CD1c-positive myeloid dendritic cell (primary cell): ENCODE data around the gene TTC24.

Source experiments
- DNase-seq: peaks from one replicate; pipeline ENCODE4 v3.0.0-alpha.2; 2016; ENCODE audit errors: extremely low spot score

Gene TTC24

DNA sequence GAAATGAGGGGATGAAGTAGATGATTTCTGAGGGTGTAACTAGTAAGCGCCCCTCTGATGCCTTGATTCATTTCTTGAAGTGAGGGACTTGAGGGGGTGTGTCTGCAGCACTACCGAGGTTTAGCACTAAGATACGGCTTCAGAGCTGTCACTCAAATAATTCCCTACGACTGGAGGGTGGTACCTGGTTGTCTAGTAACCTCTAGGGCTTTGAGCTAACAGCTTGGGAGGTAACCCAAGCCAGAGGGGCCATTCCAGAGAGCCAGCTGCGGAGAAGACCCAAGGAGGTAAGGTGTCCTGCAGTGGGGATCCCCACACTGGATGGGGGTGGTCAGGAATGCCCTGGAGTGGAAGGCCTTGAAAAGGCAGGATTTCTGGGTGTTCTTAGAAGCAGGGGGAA lies at the start of gene TTC24:
TSS of gene TTC24 (plus strand) at position 252 of the 400 bp plus-strand sequence. CDS start 1,642 bp downstream, outside the sequence.
- DNase-seq = no peak

DNA sequence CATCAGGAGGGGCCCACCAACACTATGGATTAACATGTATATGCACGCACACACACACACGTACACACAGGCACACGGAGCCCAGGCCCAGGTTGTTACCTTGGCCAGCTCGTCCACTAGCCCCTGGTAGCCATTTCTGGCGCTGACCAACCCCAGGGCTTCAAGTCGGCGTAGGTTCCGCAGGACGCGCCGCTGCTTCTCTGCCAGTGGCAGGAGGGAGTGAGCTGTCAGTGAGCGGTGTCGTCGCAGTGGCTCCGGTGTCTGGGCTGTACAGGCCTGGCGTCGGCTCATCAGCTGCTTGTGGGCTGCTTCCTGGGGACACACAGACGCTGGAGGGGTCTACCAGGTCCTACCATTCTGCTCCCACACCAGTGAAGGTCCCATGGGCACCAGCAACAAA lies 49.5 kb upstream of the TTC24 start:
- no peak for DNase-seq

DNA sequence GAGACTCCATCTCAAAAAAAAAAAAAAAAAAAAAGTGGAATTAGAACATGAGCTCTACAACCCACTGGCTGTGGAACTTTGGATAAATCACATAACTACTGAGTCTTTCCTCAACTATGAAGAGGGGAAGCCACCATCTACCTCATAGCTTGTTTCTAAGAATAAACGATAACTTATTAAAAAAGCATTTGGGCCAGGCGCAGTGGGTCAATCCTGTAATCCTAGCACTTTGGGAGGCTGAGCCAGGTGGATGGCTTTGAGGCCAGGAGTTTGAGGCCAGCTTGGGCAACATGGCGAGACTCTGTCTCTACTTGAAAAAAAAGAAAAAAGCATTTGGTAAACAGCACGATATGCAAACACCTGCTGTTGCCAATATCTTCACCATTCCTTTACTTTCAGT lies 47.1 kb upstream of the TTC24 start:
- DNase-seq = no peak

DNA sequence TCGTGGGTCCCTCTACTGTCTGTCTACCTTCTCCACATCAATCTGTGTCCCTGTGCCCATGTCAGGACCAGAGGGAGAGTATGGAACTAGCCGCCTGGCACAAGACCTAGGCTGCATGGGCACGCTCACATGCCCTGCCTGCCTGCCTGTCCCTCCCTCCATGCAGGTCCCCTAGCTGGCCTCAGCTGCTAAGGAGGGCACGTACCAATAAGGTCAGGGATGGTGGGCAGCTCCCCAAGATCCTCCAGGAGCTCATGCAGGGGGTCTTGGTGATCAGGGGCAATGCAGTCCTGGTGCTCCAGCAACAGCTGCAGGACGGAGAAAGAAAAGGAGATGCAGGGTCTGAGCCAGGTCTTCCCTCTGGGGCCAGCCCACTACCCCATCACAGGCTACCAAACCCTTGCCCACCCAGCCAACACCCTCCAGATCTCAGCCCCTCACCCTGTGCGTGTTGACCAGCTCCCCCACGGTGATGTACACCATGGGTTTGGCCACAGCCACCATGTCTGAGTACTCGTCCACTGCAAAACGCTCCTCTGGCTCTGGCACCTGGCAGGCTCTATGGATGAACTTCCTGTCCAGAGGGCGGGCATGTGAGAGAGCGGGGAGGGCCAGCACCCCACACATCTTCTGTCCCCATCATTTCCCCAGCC lies 45.8 kb upstream of the TTC24 start:
- no peak for DNase-seq

DNA sequence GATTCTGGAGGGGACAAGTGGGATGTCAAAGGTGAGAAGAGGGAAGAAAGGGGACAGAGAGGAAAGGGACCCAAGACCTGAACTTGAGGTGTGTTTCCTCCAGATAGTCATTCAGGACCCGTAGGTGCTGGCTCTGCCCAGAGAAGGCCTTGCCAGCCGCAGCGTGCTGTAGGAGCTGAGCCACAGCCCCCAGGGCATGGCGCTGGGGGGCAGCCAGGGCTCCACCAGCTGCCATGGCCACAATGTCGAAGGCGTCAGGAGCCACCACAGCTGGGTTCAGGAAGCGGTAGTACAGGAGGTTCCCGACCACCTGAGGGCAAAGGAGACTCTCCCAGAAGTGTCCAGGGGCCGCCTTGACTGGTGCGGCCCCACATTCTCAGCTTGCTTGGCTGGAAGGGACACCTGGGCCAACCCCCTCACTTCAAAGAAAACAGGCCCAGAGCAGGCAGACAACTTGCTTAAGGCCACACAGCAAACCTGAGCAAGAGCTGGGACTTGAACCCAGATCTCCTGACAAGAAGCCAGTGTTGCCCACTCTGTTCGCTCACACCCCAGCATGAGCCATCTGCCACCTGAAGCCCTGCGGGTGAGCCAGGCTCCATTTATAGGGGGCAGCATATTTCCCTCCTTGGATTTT lies 45.0 kb upstream of the TTC24 start:
- DNase-seq = no peak

DNA sequence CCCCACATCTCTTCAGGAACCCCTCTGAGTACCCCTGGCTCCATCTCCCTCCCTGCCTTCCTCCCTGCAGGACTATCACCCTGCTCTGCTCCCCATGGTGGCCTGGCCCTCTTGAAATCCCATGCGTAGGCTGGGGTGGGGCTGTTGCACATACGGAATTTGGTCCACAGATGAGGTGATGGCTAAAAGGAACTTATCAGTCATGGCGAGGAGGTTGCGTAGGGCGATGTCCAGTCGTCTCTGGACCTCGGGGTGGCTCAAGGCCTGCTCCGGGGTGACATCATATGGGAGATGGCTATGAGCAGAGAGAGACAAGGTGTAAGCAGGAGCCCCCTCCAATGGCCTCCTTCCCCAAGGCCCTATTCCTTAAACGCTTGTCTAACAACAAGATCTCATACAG lies 42.5 kb upstream of the TTC24 start:
- no peak for DNase-seq

DNA sequence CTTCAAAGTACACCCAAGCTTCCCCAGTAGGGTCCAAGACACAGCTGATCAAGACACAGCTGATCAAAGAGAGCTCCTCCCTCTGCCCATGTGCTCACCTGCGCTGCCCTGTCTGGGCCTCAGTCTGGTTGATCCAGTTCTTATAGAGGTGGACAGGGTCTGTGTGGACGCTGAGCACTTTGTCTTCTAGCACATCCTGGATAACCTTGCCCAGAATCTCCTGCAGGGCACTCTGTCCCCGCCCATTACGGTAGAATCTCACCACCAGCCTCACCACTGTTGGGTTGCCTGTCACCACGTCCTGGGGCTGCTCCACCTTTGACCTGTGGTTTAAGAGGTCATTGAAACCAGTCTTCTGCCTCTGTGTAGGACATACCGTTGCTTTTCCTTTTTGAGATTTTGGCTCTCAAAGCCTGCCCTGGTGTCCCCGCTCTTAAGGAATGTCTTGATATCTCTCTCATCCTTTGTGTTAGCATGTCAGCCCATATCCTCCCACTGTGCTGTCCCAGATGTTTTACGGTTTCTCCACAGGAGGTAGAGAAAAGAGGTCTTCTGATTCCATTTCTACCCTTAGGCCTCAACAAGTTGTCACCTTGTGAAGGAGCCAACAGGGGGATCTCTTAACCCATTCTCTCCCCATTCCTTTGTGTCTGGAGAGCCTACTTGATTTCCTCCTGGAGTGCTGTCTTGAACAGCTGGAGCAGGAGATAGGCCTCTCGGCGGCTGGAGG lies 40.6 kb upstream of the TTC24 start:
- DNase-seq = no peak

DNA sequence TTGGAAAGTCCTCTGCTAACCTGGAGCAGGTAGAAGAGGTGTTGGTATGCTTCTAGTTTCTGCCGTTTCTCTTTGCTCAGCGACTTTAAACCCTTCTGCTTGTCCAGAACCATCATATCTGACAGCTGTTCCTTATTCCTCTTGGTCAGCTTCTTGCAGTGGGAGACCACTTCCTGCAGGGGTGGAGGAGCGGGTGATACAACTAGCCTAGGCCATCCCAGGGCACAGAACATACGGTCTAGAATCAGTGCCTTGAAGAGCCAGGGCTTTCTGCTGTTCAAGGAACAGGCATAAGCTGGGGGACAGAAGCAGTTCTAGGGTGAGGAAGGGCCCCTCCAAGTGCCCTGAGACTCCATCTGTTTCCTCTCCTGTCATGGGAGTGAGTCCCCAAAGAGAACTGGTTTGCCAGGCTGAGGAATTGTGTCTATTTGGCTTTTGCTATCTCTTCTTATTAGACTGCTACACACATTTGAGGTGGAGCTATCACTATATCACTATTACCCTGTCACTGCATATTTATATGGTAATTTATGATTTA lies 39.6 kb upstream of the TTC24 start:
- DNase-seq = peak; percentile 34

DNA sequence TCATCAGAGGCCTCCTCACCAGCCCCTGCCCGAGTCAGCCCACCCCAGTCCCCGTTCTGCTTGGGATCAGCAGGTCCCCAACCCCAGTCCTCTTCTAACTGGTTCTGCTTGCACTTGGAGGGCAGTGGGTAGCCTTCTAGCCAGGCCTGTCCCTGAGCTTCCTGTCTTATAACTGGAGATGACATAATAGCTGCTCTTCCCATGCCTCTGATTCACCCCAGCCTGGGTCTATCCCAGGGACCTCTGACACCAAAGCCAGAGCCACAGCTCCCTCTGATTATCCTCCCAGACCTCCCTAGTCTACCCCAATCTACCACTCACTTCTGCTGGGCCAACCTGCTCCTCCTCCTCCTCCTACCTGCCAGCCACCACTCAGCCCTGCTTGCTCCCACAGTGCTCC lies 38.6 kb upstream of the TTC24 start:
- DNase-seq = peak; percentile 53

DNA sequence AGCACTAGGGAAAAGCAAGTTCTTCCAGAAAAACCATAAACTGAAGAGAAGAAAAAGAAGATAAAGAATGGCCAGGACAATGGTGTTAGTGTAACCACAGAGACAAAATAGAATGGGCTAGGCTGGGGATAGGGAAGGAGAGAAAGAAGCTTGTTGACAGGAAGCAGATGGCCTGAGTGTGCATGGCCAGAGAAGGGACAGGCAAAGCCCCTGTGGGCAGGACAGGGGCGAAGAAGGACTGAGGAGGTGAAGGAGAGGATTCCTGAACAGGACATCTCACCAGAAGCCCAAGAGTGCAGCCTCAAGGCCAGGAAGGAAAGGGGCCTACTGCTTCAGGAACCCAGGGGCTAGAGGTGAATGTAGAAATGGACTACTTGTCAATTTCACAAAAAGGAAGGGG lies 36.5 kb upstream of the TTC24 start:
- DNase-seq = no peak

DNA sequence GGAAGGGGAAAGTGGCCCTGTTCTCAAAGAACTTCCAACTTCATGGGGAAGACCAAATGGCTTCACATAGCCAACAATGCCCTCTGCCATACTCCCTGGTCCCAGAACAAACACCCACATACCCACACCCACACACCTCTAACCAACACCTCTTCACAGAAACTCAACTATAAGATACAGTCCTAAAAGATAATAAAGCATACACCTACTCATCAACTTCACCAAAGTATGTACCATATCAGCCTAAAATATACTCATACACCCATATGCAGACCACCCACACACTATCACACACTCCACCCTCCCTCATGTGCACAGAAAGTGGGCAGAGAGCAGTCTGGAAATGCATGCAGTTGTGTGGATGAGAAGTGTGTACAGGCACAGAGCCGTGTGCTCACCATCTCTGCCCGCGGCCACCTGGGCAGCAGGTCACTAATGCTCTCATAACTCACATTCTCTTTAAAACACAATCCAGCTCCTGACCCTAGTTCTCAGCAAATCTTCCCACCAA lies 34.9 kb upstream of the TTC24 start:
- DNase-seq = no peak

DNA sequence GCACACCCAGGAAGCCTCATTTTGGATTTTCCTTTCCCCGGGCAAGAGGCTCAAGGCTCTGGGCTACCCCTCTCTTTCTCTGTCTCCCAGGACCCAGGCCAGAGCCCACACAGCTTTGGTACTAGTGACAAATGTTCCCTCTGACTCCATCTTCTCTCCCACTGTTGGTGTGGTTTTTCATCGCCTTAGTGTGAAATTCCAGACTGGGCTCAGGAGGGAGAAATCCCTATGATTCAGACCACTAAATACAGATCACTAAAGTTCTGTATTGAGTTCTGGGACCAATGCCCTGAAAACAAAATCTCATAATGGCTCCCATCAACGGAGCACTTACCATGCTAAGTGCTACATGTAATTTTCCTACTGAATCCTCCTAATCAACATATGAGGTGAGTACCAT lies 33.3 kb upstream of the TTC24 start:
- DNase-seq = no peak

DNA sequence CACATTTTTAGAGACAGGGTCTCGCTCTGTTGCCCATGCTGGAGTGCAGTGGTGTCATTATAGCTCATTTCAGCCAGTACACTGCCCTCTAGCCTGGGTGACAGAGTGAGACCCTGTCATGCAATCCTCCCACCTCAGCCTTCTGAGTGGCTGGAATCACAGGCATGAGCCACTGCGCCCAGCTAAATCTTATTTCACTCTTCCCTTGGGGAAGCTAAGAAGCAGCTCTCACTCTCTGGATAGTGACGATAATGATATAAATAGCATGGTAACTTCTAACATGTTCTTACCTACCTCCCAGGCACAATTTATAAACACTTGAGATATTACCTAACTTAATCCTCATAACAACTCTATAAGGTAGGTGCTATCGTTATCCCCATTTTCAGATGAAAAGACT lies 32.1 kb upstream of the TTC24 start:
- no peak for DNase-seq

DNA sequence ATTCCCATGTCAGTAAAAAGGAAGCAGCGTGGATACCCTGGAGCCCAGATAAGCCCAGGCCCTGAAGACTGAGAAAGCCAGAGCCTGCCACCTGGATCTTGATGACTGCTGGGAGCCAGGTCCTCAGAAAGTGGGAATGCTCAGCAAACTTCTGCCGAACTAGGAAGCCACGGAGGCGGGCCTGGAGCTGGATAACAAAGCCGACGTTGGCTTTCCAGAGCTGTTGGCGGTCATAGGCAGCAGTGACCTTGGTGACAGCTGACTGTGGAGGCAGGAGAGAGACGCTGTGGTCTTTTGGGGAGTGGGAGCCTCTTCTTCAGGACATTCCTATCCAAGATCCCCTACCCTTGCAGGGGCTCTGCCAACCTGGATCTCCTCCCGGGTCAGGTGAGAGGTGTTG lies 31.5 kb upstream of the TTC24 start:
- no peak for DNase-seq

DNA sequence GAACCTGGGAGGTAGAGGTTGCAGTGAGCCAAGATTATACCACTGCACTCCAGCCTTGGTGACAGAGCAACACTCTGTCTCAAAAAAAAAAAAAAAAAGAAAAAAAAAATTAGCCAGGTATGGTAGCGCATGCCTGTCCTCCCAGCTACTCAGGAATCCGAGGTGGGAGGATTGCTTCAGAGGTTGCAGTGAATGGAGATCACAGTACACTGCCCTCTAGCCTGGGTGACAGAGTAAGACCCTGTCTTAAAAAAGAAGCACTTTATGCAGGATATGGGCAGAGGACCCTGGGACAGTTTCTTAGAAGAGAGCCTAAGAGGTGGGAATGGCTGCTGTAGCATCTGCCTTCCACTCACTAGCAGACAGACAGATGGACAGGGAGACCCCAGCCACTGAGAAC lies 30.1 kb upstream of the TTC24 start:
- DNase-seq = no peak

DNA sequence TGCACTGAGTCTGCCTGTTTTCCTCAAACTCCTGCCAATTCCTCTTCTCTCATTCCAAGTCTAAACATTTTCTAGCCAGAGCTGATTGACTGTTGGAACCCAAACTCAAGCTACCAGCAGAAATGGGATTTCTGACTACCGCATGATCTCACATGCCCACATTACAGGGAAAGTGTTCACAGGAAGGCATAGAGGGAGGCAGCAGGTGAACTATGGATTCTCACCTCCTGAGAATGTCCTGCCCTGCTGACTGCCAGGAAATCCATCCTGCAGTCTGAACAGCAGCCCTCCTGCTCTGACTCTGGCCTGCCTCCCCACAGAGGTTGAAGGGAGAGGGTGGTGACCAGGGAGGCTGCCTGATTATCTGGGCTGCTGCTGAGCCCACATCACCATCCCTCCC lies 29.7 kb upstream of the TTC24 start:
- DNase-seq = no peak

DNA sequence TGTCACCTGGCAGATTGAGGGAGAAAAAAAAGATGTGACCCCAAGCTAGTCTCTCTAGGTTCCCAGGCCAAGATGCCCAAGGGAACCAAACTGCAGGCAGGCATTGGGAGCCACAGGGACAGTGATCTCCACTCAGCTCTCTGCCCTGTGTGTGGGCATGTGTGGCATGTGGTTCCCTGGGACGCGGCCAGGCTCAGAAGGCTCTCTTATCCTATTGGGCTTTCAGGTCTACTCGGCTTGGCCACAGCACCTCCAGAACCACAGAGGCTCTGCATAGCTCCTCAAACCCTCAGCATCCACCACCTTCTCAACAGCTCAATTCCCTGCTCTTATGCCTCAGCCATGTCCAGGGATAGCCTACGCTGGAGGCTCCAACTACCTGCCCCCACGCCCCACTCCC lies 29.2 kb upstream of the TTC24 start:
- DNase-seq = no peak

DNA sequence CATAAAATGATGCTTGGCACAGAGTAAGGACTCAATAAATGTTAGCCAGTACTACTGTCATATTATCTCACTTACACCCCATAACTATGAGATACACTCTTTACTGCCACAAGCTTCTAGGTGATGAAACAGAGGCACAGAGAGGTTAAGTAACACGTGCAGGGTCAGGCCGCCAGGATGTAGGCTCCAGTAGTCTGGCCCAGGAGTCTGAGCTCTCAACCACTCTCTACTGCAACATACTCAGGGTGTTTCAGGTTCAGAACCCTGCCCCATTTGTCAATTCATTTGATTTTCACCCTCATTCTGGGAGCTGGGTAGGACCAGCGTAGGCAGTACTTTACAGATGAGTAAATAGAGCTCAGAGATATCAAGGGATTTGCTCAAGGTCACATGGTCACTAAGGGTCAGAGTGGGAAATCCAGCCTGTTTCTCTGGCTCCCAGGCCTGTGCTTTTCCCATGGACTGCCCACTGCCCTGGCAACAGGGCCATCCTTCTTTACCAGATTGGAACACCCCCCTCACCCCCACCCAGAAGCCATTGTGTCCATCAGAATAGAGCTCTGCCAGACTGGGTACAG lies 28.4 kb upstream of the TTC24 start:
- DNase-seq = no peak

DNA sequence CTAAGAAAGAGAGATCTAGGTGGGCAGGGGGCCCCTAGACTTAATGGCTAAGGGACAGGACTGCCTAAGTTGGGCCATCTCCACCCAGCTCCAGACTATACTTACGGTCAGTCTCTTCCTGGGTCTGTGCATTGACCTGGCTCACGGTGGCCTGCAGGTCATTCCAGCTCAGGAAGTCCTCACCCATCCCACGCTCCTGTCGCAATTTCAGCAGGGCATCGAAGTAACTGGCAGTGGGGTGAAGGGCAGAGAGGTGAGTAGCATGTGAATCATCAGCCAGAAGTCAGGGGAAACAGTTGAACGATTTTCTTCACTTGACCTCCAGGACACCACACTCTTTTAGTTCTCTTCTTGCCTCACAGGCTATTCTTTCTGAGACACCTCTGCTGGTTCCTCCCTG lies 27.7 kb upstream of the TTC24 start:
- DNase-seq = peak; percentile 71

DNA sequence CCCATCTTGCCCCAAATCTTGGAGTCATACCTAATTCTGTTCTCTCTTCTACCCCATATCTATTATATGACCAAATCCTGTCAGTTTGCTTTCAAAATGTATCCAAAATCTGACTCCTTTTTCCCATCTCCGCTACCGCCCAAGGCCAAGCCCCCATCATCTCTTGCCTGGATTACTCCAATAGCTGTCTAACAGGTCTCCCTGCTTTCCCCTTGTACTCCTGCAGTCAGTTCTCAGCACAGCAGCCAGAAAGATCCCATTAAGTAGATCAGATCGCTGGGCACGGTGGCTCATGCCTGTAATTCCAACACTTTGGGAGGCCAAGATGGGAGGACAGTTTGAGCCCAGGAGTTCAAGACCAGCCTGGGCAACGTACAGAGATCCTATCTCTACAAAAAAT lies 27.0 kb upstream of the TTC24 start:
- DNase-seq = no peak

DNA sequence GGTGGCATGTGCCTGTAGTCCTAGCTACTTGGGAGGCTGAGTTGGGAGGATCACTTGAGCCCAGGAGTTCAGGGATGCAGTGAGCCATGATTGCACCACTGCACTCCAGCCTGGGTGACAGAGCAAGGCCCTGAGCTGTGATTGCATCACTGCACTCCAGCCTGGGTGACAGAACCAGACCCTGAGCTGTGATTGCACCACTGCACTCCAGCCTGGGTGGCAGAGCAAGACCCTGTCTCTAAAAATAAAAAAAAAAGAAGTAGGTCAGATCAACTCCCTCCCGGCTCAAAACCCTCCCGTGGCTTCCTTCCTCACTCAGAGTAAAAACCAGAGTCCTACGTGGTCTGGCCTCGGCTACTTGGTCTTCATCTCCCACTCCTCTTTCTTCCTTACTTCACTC lies 26.6 kb upstream of the TTC24 start:
- DNase-seq = peak; percentile 72

DNA sequence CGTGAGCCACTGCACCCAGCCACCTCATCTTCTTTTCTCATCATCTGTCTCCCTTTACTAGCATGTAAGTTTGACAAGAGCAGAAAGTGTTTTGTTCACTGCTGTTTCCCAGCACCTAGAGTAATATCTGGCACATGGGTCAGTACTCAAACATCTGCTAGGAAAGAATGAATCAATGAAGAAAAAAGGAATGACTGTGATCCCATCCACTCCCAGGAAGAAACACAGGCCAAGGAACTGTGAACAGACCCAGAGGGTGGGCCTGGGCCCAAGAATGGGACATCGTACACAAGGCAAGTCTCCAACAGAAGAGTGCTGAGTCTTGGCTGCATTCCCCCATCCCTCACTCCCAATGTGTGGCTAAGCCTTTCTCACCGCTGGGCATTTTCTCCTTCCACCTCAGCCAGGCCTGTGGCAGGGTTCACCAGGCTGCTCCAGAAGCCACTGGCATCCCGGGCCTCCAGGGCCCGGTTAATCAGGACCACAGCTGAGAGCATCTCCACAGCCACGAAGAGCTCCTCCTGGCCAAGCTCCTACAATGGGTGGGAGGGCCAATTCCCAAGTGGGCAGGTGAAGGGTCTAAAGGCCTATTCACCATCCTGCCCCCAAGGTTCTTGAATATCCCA lies 25.6 kb upstream of the TTC24 start:
- DNase-seq = no peak
